AG04449 (cell line): ENCODE results near the gene TDP2.
"Not testable (repeated sequence)": the region's sequence is repeated elsewhere in the genome, so short reads cannot be mapped to it uniquely, and the experiment has no call there.

Experiments
- CTCF ChIA-PET: fragments of 350-600 bp; formaldehyde crosslinking; extraction: SDS; loops from one replicate; lab custom pipeline; 2021; ENCODE audit warnings: antibody characterized with exemption; lab: Yijun Ruan, JAX
- POLR2A ChIA-PET: fragments of 400-600, 350-600 bp; formaldehyde crosslinking; extraction: SDS; loops from one replicate; lab custom pipeline; 2020; ENCODE audit warnings: antibody characterized with exemption, inconsistent platforms; lab: Yijun Ruan, JAX
- DNase-seq: peaks from one replicate; pipeline ENCODE4 v3.0.0-alpha.2; 2010; ENCODE audit warnings: low read depth, low spot score
- H3K4me3 ChIP-seq: 2 replicates; pipeline ENCODE4 v1.5.1; 2011; ENCODE audit warnings: low read depth, mild to moderate bottlenecking, control low read depth, low read length
- CTCF ChIP-seq: IDR thresholded peaks from one replicate; pipeline ENCODE4 v1.5.1; 2011; ENCODE audit warnings: mild to moderate bottlenecking, moderate library complexity, low read length, control low read depth, inconsistent platforms; ENCODE audit not compliant: insufficient read depth; ENCODE audit errors: missing control alignments

The TDP2 gene

GRCh38 chr6:24702720-24703282 is 36.1 kb upstream of the TDP2 start:
- TF ChIP-seq CTCF, result no peak
- POLR2A ChIA-PET, result interaction anchor here (0.9 to 1.2 kb wide), 3 partner anchors 16 to 40 kb away, joined by 3 to 6 read pairs (median 3); partner anchors contain the start of gene C6orf62
- CTCF ChIA-PET, result interaction anchor here (1.0 to 13.2 kb wide), 3 partner anchors 58 to 368 kb away, joined by 3 to 190 read pairs (median 7); no protein-coding TSS in a partner anchor
- no peak for DNase-seq
- no peak overlapping the region for H3K4me3 ChIP-seq

GRCh38 chr6:24699521-24700359 is 33.0 kb upstream of the TDP2 start:
- ChIA-PET POLR2A (no interaction called here), CTCF (interaction anchor here (0.9 to 13.2 kb wide), 2 partner anchors 10 to 118 kb away, joined by 3 to 190 read pairs; no protein-coding TSS in a partner anchor)
- no peak overlapping the region for H3K4me3 ChIP-seq
- DNase-seq, result no peak
- no peak for TF ChIP-seq CTCF

- no peak for DNase-seq
- CTCF ChIA-PET, result interaction anchor here (0.7 to 13.2 kb wide), 6 partner anchors 21 to 265 kb away, joined by 3 to 190 read pairs (median 3); no protein-coding TSS in a partner anchor
- POLR2A ChIA-PET, result no interaction called here
- no peak for TF ChIP-seq CTCF
- no peak overlapping the region for H3K4me3 ChIP-seq
Measured at GRCh38 chr6:24696097-24696496, 29.4 kb upstream of the TDP2 start.

GRCh38 chr6:24695635-24696034 is 28.9 kb upstream of the TDP2 start:
- POLR2A ChIA-PET, H3K4me3 ChIP-seq, DNase-seq: not testable (repeated sequence)
- peak; percentile 9 for TF ChIP-seq CTCF
- CTCF ChIA-PET, result interaction anchor here (0.7 to 13.2 kb wide), 6 partner anchors 21 to 265 kb away, joined by 3 to 190 read pairs (median 3); no protein-coding TSS in a partner anchor

- ChIA-PET CTCF (interaction anchor here (0.8 to 13.2 kb wide), 5 partner anchors 10 to 199 kb away, joined by 3 to 190 read pairs (median 4); partner anchors contain the start of gene ALDH5A1), POLR2A (no interaction called here)
- H3K4me3 ChIP-seq, result no peak overlapping the region
- no peak for DNase-seq
- no peak for TF ChIP-seq CTCF
Measured at GRCh38 chr6:24694198-24694597, 27.5 kb upstream of the TDP2 start.
